ENCODE measurements around the gene TANC1.

GRCh38 chr2:159129824-159130223 lies 161.4 kb downstream of the TANC1 start:
- TF ChIP-seq CTCF (conservative IDR thresholded peaks at IDR 0.05 in 1 of 2, IDR thresholded peaks at IDR 0.05 in 1 of 2; ENCODE audit: extremely low read depth in 1 of 2, insufficient read depth in 1 of 2, low read depth in 1 of 2, low read length in 2 of 2) (no peak), EZH2 (IDR thresholded peaks at IDR 0.05; ENCODE audit: borderline replicate concordance, low read length) (no peak)
